Stimulated activated naive CD4-positive, alpha-beta T cell treated with Interleukin-2 at 50 U/mL for 16 hours (primary cell): Measurements from ENCODE around the gene PPP1R18.
"Not testable (repeated sequence)": the region's sequence is repeated elsewhere in the genome, so short reads cannot be mapped to it uniquely, and the experiment has no call there.

Experiments
- DNase-seq: peaks from one replicate; lab custom pipeline; 2025; lab: John Stamatoyannopoulos, UW

Gene PPP1R18

GRCh38 chr6:30719791-30720737, 33.6 kb upstream of the PPP1R18 start, which contains the start of gene TUBB:
Gene TUBB (plus strand): TSS chr6:30720352. CDS start chr6:30720507, 155 bp downstream.
- peak; percentile 95 for DNase-seq

GRCh38 chr6:30719356-30719755, 32.9 kb upstream of the PPP1R18 start:
- no peak for DNase-seq

- not testable (repeated sequence) for DNase-seq
These were observed 31.6 kb upstream of the PPP1R18 start for GRCh38 chr6:30717845-30718720.

GRCh38 chr6:30717129-30717844, 30.8 kb upstream of the PPP1R18 start, which contains the start of gene MDC1:
Gene MDC1 (minus strand): TSS chr6:30717281. CDS start chr6:30715175, 2,106 bp downstream.
- peak; percentile 99 for DNase-seq

- DNase-seq = no peak
These were observed 30.4 kb upstream of the PPP1R18 start for GRCh38 chr6:30716879-30717128.

GRCh38 chr6:30714263-30714662, 27.8 kb upstream of the PPP1R18 start:
- no peak for DNase-seq

GRCh38 chr6:30712441-30712945, 26.0 kb upstream of the PPP1R18 start:
- DNase-seq = no peak

- DNase-seq = no peak
These were observed 25.4 kb upstream of the PPP1R18 start for GRCh38 chr6:30711758-30712380.

GRCh38 chr6:30709101-30709868, 22.8 kb upstream of the PPP1R18 start:
- no peak for DNase-seq

GRCh38 chr6:30707281-30707850, 20.9 kb upstream of the PPP1R18 start:
- DNase-seq = no peak

GRCh38 chr6:30705620-30706019, 19.2 kb upstream of the PPP1R18 start:
- DNase-seq = no peak

GRCh38 chr6:30703821-30704220, 17.4 kb upstream of the PPP1R18 start:
- DNase-seq = no peak

- no peak for DNase-seq
These were observed 16.6 kb upstream of the PPP1R18 start for GRCh38 chr6:30703011-30703410.

- no peak for DNase-seq
These were observed 13.9 kb upstream of the PPP1R18 start for GRCh38 chr6:30700340-30700739.

- no peak for DNase-seq
These were observed 10.0 kb upstream of the PPP1R18 start for GRCh38 chr6:30696432-30696831.

- DNase-seq = no peak
These were observed 4.9 kb upstream of the PPP1R18 start for GRCh38 chr6:30691208-30691847.

GRCh38 chr6:30690403-30691207, 4.2 kb upstream of the PPP1R18 start, which contains the start of gene NRM:
Gene NRM (minus strand): TSS chr6:30690984. CDS start chr6:30690974, 10 bp downstream.
- DNase-seq = peak; percentile 65

GRCh38 chr6:30689985-30690384, 3.5 kb upstream of the PPP1R18 start:
- no peak for DNase-seq
